Measurements from ENCODE around the gene RTP1.

DNA sequence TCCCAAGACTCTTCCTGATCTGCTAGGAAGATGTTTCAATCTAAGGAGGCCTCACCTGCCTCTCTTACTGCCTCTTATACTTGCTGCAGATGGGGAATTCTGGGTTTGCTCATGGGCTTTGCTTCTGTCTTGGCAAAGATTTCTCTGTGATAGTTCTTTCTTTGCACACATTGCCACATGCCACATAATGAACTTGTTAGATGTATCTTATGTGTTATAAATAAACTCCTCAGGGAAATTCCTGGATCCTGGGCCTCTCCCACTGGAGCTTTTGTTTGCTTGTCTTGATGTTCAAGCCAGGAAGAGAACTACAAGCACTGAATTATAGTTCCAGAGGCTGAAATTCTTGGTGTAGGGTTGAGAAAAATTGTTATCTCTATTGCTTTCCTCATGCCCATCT lies 12.2 kb downstream of the RTP1 start:
- TF ChIP-seq, protein P1, sequence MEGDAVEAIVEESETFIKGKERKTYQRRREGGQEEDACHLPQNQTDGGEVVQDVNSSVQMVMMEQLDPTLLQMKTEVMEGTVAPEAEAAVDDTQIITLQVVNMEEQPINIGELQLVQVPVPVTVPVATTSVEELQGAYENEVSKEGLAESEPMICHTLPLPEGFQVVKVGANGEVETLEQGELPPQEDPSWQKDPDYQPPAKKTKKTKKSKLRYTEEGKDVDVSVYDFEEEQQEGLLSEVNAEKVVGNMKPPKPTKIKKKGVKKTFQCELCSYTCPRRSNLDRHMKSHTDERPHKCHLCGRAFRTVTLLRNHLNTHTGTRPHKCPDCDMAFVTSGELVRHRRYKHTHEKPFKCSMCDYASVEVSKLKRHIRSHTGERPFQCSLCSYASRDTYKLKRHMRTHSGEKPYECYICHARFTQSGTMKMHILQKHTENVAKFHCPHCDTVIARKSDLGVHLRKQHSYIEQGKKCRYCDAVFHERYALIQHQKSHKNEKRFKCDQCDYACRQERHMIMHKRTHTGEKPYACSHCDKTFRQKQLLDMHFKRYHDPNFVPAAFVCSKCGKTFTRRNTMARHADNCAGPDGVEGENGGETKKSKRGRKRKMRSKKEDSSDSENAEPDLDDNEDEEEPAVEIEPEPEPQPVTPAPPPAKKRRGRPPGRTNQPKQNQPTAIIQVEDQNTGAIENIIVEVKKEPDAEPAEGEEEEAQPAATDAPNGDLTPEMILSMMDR (conservative IDR thresholded peaks at IDR 0.05): no peak
- TF ChIP-seq EZH2 (IDR thresholded peaks at IDR 0.05; ENCODE audit: low read depth): no peak
